ENCODE results near the gene KCNK10. TPM values are rescaled to one million over a fixed set of nuclear protein-coding genes. Genes with fewer than 3 reads are reported as not detected.
A peak's percentile ranks its signal among the peaks of the same experiment; 100 is the strongest.

KCNK10 gene
- polyA plus RNA-seq, 2 of the 4 experiments (the other 2 are of a cell fraction) = not detected

GRCh38 chr14:88170333-88170732 lies 152.7 kb downstream of the KCNK10 start:
- H3K4me1 ChIP-seq = peaks cover 7% of the 10 kb centered on the region; the same call in 2 of the 3 replicates
- DNase-seq (ENCODE audit: low read depth in 1 of 2, low spot score in 1 of 2) (no peak), FAIRE-seq (no peak), ATAC-seq (no peak)
- ChIA-PET CTCF (interaction anchor here (0.7 to 2.4 kb wide), 3 partner anchors 97 to 157 kb away, joined by 3 to 11 read pairs (median 5); no protein-coding TSS in a partner anchor), POLR2A (no interaction called here)
- H3K4me3 ChIP-seq = no peak overlapping the region
- no peak overlapping the region for H3K4me2 ChIP-seq
- H3K9me3 ChIP-seq = no peaks in the 10 kb centered on the region; the same call in 2 of the 3 replicates
- H3K27ac ChIP-seq = no peak overlapping the region
- TF ChIP-seq ZFP36 (IDR thresholded peaks at IDR 0.05; ENCODE audit: borderline replicate concordance, partially characterized antibody) (no peak), BCL3 (IDR thresholded peaks at IDR 0.05) (no peak), SREBF2 (IDR thresholded peaks at IDR 0.05) (no peak), SMC3 (IDR thresholded peaks at IDR 0.05) (no peak), KDM1A (IDR thresholded peaks at IDR 0.05; ENCODE audit: low read depth) (no peak), CHD4 (IDR thresholded peaks at IDR 0.05; ENCODE audit: borderline replicate concordance) (no peak), MAFK (IDR thresholded peaks at IDR 0.05; ENCODE audit: partially characterized antibody) (no peak), EHF (CRISPR knock-in tag; IDR thresholded peaks at IDR 0.05) (no peak)
- TF ChIP-seq, protein P1, sequence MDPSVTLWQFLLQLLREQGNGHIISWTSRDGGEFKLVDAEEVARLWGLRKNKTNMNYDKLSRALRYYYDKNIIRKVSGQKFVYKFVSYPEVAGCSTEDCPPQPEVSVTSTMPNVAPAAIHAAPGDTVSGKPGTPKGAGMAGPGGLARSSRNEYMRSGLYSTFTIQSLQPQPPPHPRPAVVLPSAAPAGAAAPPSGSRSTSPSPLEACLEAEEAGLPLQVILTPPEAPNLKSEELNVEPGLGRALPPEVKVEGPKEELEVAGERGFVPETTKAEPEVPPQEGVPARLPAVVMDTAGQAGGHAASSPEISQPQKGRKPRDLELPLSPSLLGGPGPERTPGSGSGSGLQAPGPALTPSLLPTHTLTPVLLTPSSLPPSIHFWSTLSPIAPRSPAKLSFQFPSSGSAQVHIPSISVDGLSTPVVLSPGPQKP (IDR thresholded peaks at IDR 0.05; ENCODE audit: low read depth, low read length) = no peak

GRCh38 chr14:88168498-88169165 lies 154.4 kb downstream of the KCNK10 start:
- ChIA-PET CTCF (interaction anchor here (0.7 to 2.4 kb wide), 16 partner anchors 9 to 493 kb away, joined by 3 to 11 read pairs (median 3); no protein-coding TSS in a partner anchor), POLR2A (no interaction called here)
- Histone ChIP-seq H3K27ac (no peak overlapping the region), H3K9me3 (no peaks in the 10 kb centered on the region; the same call in 2 of the 3 replicates), H3K4me1 (peaks cover 7% of the 10 kb centered on the region; the same call in 2 of the 3 replicates), H3K4me2 (no peak overlapping the region), H3K4me3 (no peak overlapping the region)
- 38% methylated on average over 2 of the region's 3 CpGs for WGBS (ENCODE audit: missing lambda C conversion rate)
- DNase-seq (ENCODE audit: low read depth in 1 of 2, low spot score in 1 of 2) = peak; percentile 18 to 55
- no peak for FAIRE-seq
- TF ChIP-seq POLR2A (IDR thresholded peaks at IDR 0.05; ENCODE audit: low read length) (no peak), SMC3 (IDR thresholded peaks at IDR 0.05) (peak; percentile 54), BCL3 (IDR thresholded peaks at IDR 0.05) (no peak), HEYL (CRISPR knock-in tag; IDR thresholded peaks at IDR 0.05) (no peak), RAD21 (conservative IDR thresholded peaks at IDR 0.05 in 1 of 2, IDR thresholded peaks at IDR 0.05 in 1 of 2) (peak; percentile 52 to 64)
- TF ChIP-seq, protein P2, sequence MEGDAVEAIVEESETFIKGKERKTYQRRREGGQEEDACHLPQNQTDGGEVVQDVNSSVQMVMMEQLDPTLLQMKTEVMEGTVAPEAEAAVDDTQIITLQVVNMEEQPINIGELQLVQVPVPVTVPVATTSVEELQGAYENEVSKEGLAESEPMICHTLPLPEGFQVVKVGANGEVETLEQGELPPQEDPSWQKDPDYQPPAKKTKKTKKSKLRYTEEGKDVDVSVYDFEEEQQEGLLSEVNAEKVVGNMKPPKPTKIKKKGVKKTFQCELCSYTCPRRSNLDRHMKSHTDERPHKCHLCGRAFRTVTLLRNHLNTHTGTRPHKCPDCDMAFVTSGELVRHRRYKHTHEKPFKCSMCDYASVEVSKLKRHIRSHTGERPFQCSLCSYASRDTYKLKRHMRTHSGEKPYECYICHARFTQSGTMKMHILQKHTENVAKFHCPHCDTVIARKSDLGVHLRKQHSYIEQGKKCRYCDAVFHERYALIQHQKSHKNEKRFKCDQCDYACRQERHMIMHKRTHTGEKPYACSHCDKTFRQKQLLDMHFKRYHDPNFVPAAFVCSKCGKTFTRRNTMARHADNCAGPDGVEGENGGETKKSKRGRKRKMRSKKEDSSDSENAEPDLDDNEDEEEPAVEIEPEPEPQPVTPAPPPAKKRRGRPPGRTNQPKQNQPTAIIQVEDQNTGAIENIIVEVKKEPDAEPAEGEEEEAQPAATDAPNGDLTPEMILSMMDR (IDR thresholded peaks at IDR 0.05) = peak; percentile 54
- ATAC-seq = peak; percentile 87 to 93

DNA sequence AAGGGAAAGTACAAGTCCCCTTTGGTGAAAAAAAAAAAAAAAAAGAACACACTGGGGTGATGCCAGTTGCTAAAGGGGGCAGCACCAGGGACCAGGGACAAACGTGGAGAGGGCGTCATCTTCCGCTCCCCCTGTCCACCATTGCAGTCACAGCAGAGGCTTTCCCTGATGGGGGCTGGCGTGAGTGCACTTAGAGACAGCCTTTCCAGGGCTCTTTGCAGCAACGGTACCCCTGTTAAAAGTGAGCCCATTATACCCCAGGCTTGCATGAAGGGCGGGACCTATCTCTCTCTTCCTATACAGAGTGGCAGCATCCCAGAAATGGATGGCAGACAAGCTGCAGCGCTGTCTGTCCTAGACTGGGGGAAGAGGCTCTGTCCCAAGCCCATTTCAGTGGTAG lies 155.0 kb downstream of the KCNK10 start:
- H3K4me2 ChIP-seq = no peak overlapping the region
- no peak overlapping the region for H3K4me3 ChIP-seq
- no peaks in the 10 kb centered on the region; the same call in 2 of the 3 replicates for H3K9me3 ChIP-seq
- WGBS (ENCODE audit: missing lambda C conversion rate) = 54% methylated on average over 7 of the region's 7 CpGs
- no peak for ATAC-seq
- ChIA-PET POLR2A (no interaction called here), CTCF (interaction anchor here (1.1 to 2.4 kb wide), 13 partner anchors 8 to 222 kb away, joined by 3 to 11 read pairs (median 3); no protein-coding TSS in a partner anchor)
- DNase-seq (ENCODE audit: low read depth in 1 of 2, low spot score in 1 of 2) = no peak
- H3K4me1 ChIP-seq = peaks cover 7% of the 10 kb centered on the region; the same call in 2 of the 3 replicates
- FAIRE-seq = no peak
- H3K27ac ChIP-seq = no peak overlapping the region
- TF ChIP-seq HDAC2 (IDR thresholded peaks at IDR 0.05) (no peak), ZNF302 (CRISPR knock-in tag; IDR thresholded peaks at IDR 0.05) (no peak), MAFK (IDR thresholded peaks at IDR 0.05; ENCODE audit: partially characterized antibody) (no peak), GATA3 (IDR thresholded peaks at IDR 0.05; ENCODE audit: borderline replicate concordance) (no peak), FOXS1 (CRISPR knock-in tag; IDR thresholded peaks at IDR 0.05) (no peak), RFX5 (IDR thresholded peaks at IDR 0.05) (no peak), TFCP2L1 (CRISPR knock-in tag; IDR thresholded peaks at IDR 0.05) (no peak), E2F6 (IDR thresholded peaks at IDR 0.05; ENCODE audit: borderline replicate concordance, low read depth) (no peak), CBX2 (IDR thresholded peaks at IDR 0.05; ENCODE audit: borderline replicate concordance, low read depth) (no peak), MYC (IDR thresholded peaks at IDR 0.05; ENCODE audit: borderline replicate concordance, low read length) (no peak), FOSB (CRISPR knock-in tag; IDR thresholded peaks at IDR 0.05) (no peak), HOXB13 (CRISPR knock-in tag; IDR thresholded peaks at IDR 0.05; ENCODE audit: low read depth) (no peak), RARB (CRISPR knock-in tag; IDR thresholded peaks at IDR 0.05) (no peak)
- TF ChIP-seq, protein P2 (IDR thresholded peaks at IDR 0.05) = no peak
